GM12878 (cell line): ENCODE results near the gene AP1S3. TPM values are rescaled to one million over a fixed set of nuclear protein-coding genes. Genes with fewer than 3 reads are reported as not detected.

Source experiments
- CBFB ChIP-seq: IDR thresholded peaks from 2 replicates; pipeline ENCODE4 v1.6.1; 2016; ENCODE audit warnings: antibody characterized with exemption, low read depth
- CBX5 ChIP-seq: sonication (generic); IDR thresholded peaks from 2 replicates; pipeline ENCODE4 v1.6.1; 2016; ENCODE audit warnings: low read depth, moderate library complexity, mild to moderate bottlenecking, inconsistent platforms
- CHD1 ChIP-seq: IDR thresholded peaks from 2 replicates; pipeline ENCODE4 v1.6.1; 2012; ENCODE audit warnings: low read depth, low read length, improper control_type of control experiment
- CHD2 ChIP-seq: IDR thresholded peaks from 2 replicates; pipeline ENCODE4 v1.6.1; 2011; ENCODE audit warnings: low read depth, low read length, improper control_type of control experiment, borderline replicate concordance
- CHD4 ChIP-seq: fragments of 200-600 bp; sonication (generic); IDR thresholded peaks from 2 replicates; pipeline ENCODE4 v1.6.1; 2016; ENCODE audit warnings: mild to moderate bottlenecking
- HDGF ChIP-seq: fragments of 450-650 bp; IDR thresholded peaks from 2 replicates; pipeline ENCODE4 v1.6.1; 2016; ENCODE audit warnings: antibody characterized with exemption
- IKZF2 ChIP-seq, 2 experiments: fragments of 450-650 bp; IDR thresholded peaks; 2 replicates each; pipeline ENCODE4 v1.6.1; 2017; ENCODE audit warnings: mild to moderate bottlenecking in 2 of 2, moderate library complexity in 2 of 2
- MYB ChIP-seq: fragments of 150-350 bp; IDR thresholded peaks from 2 replicates; pipeline ENCODE4 v1.6.1; 2014; ENCODE audit warnings: mild to moderate bottlenecking, low read depth, low read length, borderline replicate concordance
- NFIC ChIP-seq: IDR thresholded peaks from 2 replicates; pipeline ENCODE4 v1.6.1; 2012; ENCODE audit warnings: low read depth, mild to moderate bottlenecking, inconsistent platforms, low read length, moderate library complexity
- NFYA ChIP-seq: IDR thresholded peaks from 2 replicates; pipeline ENCODE4 v1.6.1; 2011; ENCODE audit warnings: low read depth, mild to moderate bottlenecking, low read length, improper control_type of control experiment, borderline replicate concordance
- NR2F1 ChIP-seq: fragments of 450-650 bp; conservative IDR thresholded peaks from 2 replicates; pipeline ENCODE4 v1.6.1; 2017; ENCODE audit warnings: mild to moderate bottlenecking
- NRF1 ChIP-seq: conservative IDR thresholded peaks from 2 replicates; pipeline ENCODE4 v1.6.1; 2011; ENCODE audit warnings: mild to moderate bottlenecking, low read depth, low read length, improper control_type of control experiment
- POLR2AphosphoS2 ChIP-seq: IDR thresholded peaks from 2 replicates; pipeline ENCODE4 v1.6.1; 2011; ENCODE audit warnings: low read depth, mild to moderate bottlenecking, low read length, improper control_type of control experiment, moderate library complexity
- SP1 ChIP-seq: IDR thresholded peaks from one replicate; pipeline ENCODE4 v1.6.1; 2011; ENCODE audit warnings: low read depth, low read length
- SPI1 ChIP-seq: IDR thresholded peaks from 2 replicates; pipeline ENCODE4 v1.6.1; 2011; ENCODE audit warnings: low read depth, mild to moderate bottlenecking, low read length, moderate library complexity, borderline replicate concordance; ENCODE audit not compliant: insufficient read depth
- SREBF1 ChIP-seq: IDR thresholded peaks from 2 replicates; pipeline ENCODE4 v1.6.1; 2012; ENCODE audit warnings: mild to moderate bottlenecking, low read length
- SRF ChIP-seq, 2 experiments: IDR thresholded peaks; 2 replicates each; pipeline ENCODE4 v1.6.1; 2011; ENCODE audit warnings: low read depth in 2 of 2, low read length in 2 of 2, mild to moderate bottlenecking in 1 of 2, moderate library complexity in 1 of 2
- YBX1 ChIP-seq: fragments of 450-650 bp; IDR thresholded peaks from 2 replicates; pipeline ENCODE4 v1.6.1; 2016; ENCODE audit warnings: antibody characterized with exemption
- YY1 ChIP-seq: IDR thresholded peaks from 2 replicates; pipeline ENCODE4 v1.6.1; 2011; ENCODE audit warnings: low read depth, mild to moderate bottlenecking, low read length
- ZBTB11 ChIP-seq: fragments of 450-650 bp; formaldehyde crosslinking; IDR thresholded peaks from 2 replicates; pipeline ENCODE4 v1.5.0; 2022; ENCODE audit warnings: mild to moderate bottlenecking, missing genetic modification characterization
- polyA plus RNA-seq, 11 experiments: library from polyadenylated mRNA; depleted of rRNA in 4 of 11; unstranded in 6 of 11; stranded (reverse) in 5 of 11; fragments of >200 nt; fragmentation: Nextera tagmentation in 4 of 11; fragmentation: Illumina TruSeq in 1 of 11; extraction: Ambion mirVana in 4 of 11; extraction: Trizol in 1 of 11; gene quantifications; 1 replicate in 1 of 11; 2 replicates in 10 of 11; pipeline versions ENCODE4 v1.2.1 to v1.2.3, GENCODE V29; 2011 to 2016; ENCODE audit warnings: inconsistent platforms in 2 of 11, missing spikeins in 2 of 11, low read depth in 1 of 11
- total RNA-seq, 4 experiments: library from RNA; depleted of rRNA in 3 of 4; stranded (reverse); fragments of >200 nt in 3 of 4; fragmentation: Illumina TruSeq in 1 of 4; extraction: Trizol in 1 of 4; gene quantifications; 2 replicates each; pipeline versions ENCODE4 v1.2.1 to v1.2.3, GENCODE V29; 2013 to 2021
- TF ChIP-seq, protein P1 (sequence below): fragments of 450-650 bp; formaldehyde crosslinking; IDR thresholded peaks from 2 replicates; pipeline ENCODE4 v1.4.0; 2020; ENCODE audit warnings: mild to moderate bottlenecking, moderate library complexity

Gene AP1S3
- total and polyA plus RNA-seq, 10 of the 15 experiments (the other 5 are each of a cell fraction or from before 2014, with no cell fraction given) = 2.6 to 14.3 (median 9.2) TPM

DNA sequence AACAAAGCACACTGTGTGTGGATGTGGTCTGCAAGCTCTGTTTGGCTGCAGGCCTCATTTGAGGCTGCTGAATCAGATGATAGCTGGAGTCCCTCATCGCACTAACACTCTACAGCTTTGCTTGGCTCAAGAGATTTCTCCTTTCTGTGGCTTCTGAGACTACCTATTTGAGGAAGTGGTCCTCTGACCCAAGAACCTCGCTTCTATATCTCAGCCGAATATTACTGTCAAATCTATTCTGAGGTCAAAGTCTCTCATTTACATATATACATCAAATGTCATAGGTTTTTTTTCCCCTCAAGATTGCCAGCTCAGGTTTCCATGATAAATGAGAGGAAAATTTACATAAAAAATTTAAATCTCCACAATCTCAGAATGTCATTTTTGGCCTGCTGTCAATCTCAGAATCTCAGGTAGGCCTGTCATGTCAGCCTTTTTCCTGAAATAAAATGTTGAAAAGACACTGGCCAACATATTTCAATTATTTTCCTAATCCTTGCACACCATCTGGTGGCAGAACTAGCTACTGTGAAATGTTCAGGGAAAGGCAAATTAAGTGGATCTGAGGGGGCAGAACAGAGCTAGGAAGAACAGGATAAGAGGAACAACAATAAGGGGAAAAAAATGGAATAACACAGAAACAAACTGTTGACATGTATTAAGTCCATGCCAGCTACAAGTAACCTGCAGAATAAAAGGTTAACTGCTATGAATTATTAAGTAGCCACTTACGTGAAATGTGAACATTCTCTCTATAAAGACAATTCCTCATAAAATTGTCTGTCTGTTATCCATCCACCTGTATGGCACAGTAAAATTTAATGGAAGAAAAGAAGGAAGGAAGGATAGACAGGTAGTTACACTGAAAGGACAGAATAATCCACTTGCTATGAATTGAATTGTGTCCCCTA is 39.3 kb downstream of the AP1S3 start (continued):
- TF ChIP-seq CHD4 (no peak), NRF1 (no peak), CHD2 (no peak), HDGF (no peak), POLR2AphosphoS2 (no peak), SRF (IDR thresholded peaks at IDR 0.05; ENCODE audit: low read depth in 2 of 2, low read length in 2 of 2) (no peak), YBX1 (no peak), MYB (no peak), IKZF2 (IDR thresholded peaks at IDR 0.05) (peak in 1 of 2 experiments; percentile 51; a peak in 1 of 4 replicates), SPI1 (peak; percentile 96), NR2F1 (peak; percentile 97), CBX5 (peak; percentile 54; the same call in 1 of the 2 replicates), CBFB (no peak), SREBF1 (0 out of 2 replicates have a peak, but pooled peaks have one; percentile 11), ZBTB11 (CRISPR knock-in tag) (no peak), NFIC (0 out of 2 replicates have a peak, but pooled peaks have one; percentile 26), SP1 (no peak), NFYA (no peak), CHD1 (no peak), YY1 (no peak)
- TF ChIP-seq, protein P1, sequence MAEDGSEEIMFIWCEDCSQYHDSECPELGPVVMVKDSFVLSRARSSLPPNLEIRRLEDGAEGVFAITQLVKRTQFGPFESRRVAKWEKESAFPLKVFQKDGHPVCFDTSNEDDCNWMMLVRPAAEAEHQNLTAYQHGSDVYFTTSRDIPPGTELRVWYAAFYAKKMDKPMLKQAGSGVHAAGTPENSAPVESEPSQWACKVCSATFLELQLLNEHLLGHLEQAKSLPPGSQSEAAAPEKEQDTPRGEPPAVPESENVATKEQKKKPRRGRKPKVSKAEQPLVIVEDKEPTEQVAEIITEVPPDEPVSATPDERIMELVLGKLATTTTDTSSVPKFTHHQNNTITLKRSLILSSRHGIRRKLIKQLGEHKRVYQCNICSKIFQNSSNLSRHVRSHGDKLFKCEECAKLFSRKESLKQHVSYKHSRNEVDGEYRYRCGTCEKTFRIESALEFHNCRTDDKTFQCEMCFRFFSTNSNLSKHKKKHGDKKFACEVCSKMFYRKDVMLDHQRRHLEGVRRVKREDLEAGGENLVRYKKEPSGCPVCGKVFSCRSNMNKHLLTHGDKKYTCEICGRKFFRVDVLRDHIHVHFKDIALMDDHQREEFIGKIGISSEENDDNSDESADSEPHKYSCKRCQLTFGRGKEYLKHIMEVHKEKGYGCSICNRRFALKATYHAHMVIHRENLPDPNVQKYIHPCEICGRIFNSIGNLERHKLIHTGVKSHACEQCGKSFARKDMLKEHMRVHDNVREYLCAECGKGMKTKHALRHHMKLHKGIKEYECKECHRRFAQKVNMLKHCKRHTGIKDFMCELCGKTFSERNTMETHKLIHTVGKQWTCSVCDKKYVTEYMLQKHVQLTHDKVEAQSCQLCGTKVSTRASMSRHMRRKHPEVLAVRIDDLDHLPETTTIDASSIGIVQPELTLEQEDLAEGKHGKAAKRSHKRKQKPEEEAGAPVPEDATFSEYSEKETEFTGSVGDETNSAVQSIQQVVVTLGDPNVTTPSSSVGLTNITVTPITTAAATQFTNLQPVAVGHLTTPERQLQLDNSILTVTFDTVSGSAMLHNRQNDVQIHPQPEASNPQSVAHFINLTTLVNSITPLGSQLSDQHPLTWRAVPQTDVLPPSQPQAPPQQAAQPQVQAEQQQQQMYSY (CRISPR knock-in tag) = no peak
